HG03378 (cell line): ENCODE measurements around the gene IFI27L1.
"Not testable (repeated sequence)": the region's sequence is repeated elsewhere in the genome, so short reads cannot be mapped to it uniquely, and the experiment has no call there.

ENCODE experiments used
- ATAC-seq: cut with Tn5 transposase; IDR thresholded peaks from one replicate; pipeline ENCODE4 v1.9.1; 2021; ENCODE audit warnings: mild to moderate bottlenecking, moderate library complexity; ENCODE audit not compliant: unreplicated experiment

The IFI27L1 gene

DNA sequence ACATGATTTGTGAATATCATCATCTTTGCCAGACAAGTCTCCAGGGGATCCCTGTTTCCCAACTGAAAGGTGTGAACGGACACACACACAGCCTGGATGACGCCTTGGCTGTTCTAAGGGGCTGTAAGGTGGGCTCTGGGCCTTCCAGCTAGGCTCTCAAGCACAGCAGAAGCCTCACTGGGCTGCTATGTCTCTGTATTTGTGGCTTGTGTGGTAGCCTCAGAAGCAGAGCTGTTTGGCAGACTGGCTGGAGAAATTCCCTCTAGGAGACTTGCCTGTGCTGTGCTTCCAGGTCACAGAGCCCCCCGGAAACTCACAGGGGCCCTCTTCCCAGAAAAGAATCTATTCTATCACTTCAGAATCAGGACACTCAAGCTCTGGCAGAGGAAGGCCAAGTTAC, 33.5 kb upstream of the IFI27L1 start:
- ATAC-seq, result no peak

- ATAC-seq, result no peak
Measured at GRCh38 chr14:94048691-94049624, 32.2 kb upstream of the IFI27L1 start.

DNA sequence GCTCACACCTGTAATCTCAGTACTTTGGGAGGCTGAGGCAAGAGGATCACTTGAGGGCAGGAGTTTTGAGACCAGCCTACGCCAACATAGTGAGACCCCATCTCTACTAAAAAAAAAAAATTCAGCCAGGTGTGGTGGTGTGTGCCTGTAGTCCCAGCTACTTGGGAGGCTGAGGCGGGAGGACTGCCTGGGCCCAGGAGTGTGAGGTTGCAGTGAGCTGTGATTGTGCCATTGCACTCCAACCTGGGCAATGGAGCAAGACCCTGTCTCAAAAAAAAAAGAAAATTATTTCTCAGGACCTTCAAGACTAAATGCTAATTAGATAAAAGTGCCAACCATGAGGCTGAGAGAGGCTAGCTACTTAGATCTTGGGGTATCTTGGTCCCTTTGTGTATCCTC, 31.5 kb upstream of the IFI27L1 start:
- no peak for ATAC-seq

- no peak for ATAC-seq
Measured at GRCh38 chr14:94050231-94050880, 30.8 kb upstream of the IFI27L1 start.

GRCh38 chr14:94051115-94051514, 30.0 kb upstream of the IFI27L1 start:
- no peak for ATAC-seq

DNA sequence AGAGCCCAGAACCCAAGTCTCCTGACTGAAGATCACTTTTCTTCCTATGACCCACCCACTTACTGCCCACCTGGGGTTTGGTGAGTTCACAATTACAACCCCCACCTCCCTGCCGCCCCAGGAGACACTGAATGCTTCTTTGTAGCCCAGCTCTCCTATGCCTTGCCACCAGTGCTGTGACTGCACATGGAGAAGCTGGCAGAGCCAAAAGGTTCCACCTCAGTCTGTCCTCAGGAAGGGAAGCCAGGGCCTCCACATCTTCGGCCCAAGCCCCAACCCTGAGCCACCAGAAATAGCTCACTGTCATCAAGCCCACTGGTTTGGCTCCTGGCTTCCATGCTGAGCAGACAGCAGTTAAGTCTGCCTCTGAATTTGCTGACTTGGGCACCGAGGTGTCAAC, 29.3 kb upstream of the IFI27L1 start:
- no peak for ATAC-seq

DNA sequence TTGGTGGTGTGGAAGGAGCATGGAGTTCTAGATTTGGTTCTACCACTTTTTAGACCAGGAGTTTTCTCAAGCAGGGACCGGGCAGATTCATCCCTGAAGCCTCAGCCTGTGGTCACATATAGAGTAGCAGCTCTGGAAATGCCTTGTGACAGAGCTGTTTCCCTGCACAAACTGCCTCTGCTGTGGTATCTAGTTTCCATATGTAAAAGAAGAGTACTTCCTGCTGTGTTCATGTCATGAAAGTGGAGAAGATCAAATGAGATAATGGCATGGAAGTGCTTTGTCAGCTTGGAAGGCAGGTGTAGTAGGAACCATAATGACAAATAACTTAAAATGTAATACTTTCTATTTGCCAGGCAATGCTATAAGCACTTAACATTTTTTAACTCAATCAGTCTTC, 28.9 kb upstream of the IFI27L1 start:
- no peak for ATAC-seq

DNA sequence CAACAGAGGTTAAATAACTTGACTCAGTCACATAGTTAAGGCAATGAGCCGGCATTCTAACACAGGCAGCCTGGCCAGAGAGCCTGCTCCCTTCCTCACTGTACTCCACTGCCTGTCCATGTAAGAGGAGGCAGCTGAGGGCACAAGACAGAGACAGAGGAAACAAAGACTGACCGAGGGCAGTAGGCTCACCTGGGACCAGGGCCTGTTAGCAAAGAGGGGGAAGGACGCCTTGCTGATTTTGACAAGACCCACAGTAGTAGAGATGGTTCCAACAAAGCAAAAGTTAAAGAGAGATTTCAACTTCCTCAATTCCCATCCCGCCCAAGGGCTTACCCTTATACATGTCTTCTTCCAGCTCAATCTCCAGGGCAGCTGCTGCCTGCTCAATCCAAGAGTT, 28.4 kb upstream of the IFI27L1 start:
- ATAC-seq, result no peak

DNA sequence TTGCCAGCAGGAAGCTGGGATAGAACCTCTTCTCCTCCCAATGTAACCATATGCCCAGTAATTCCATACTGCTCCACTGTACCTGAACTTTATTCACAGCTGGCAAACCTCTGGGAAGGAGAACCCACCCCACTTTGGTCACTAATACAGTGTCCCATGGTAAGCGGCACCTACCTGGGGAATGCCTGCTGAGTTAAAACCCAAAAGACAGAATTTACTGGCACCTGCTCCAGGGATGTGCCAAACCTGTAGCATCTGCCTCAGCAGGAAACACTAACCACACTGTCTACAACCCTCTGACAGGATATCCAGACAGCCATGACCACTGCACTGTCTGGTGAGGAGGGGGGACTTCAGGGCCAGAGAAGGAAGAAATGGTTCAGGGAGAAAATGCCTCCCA, 26.7 kb upstream of the IFI27L1 start:
- no peak for ATAC-seq

DNA sequence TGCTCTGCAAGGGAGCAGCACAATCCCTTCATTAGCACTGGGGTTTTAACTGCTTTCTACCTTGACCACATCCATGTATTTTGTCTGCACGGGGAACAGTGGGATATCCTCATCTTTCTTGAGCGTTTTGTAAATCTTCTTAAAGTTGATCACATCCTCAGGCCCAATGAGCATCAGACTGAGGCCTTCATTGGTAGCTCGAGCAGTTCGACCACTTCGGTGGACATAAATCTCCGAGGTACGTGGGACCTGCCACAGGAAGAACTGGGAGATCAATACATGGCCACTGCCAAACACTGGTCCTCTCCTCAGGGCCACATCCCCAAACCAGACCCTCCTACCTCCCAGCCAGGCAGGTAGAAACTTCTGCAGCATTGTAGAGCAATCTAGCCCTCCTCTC, 26.2 kb upstream of the IFI27L1 start:
- ATAC-seq, result no peak

DNA sequence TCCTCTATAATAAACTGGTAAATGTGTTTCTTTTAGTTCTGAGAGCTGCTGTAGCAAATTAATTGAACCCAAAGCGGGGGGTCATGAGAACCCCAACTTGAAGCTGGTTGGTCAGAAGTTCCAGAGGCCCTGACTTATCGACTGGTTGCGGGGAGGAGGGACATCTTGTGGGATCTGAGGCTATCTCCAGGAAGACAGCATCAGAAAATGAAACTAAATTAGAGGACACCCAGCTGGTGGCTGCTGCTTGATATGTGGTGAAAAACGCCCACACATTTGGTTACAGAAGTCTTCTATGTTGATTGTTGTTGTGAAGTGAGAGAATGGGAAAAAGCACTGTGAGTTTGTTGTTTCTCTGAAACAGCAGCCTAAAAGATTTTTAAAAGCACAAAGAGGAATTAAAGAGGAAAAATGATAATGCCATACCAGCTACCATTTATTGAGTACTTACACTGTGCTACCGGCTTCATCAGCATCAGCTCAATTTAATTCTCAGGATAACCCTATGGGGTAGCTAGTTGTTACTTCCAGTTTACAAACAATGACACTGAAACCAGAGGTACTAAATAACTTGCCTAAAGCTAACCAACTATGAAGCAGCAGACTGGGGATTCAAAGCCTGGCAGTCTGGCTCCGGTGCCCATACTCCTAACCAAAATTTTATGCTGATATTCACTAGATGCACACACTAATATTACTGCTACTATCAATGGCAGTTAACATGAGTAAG, 24.4 kb upstream of the IFI27L1 start:
- no peak for ATAC-seq

GRCh38 chr14:94058128-94058673, 22.9 kb upstream of the IFI27L1 start:
- no peak for ATAC-seq

- no peak for ATAC-seq
Measured at GRCh38 chr14:94058674-94059138, 22.4 kb upstream of the IFI27L1 start.

DNA sequence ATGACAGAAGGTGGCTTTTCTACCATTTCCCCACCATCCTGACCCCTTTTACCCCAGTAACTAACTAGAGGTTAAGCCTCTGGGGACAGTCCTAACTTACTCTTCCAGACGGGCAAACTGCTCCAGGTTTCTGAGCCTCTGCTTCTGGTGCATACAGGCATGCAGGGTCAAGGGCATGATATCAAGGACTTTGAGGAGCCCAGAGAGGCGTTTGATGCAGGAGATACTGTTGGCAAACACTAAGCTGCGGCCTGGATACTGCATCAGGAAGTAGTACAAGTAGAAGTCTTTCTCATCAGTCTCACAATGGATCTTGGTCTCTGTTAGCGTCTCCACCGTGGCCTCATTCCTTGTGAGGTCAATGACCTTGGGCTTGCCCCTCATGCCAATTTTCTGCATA, 21.1 kb upstream of the IFI27L1 start:
- no peak for ATAC-seq

GRCh38 chr14:94062344-94062940, 18.7 kb upstream of the IFI27L1 start:
- no peak for ATAC-seq

GRCh38 chr14:94066089-94066676, 14.9 kb upstream of the IFI27L1 start:
- no peak for ATAC-seq

GRCh38 chr14:94072076-94072475, 9.0 kb upstream of the IFI27L1 start:
- not testable (repeated sequence) for ATAC-seq

DNA sequence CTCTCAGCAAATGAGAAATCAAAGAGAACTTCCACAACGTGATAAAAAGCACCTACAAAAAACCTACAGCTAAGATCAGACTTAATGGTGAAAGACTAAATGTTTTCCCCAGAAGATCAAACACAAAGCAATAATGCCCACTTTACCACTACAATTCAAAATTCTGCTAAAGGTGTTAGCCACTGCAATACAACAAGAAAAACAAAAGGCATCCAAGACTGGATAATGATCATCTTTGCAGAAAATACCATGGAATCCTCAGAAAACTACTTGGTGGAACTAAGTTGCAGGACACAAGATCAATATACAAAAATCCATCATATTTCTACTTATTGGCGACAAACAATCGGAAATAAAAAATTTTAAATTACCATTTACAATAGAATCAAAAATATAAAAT, 6.6 kb upstream of the IFI27L1 start:
- no peak for ATAC-seq

DNA sequence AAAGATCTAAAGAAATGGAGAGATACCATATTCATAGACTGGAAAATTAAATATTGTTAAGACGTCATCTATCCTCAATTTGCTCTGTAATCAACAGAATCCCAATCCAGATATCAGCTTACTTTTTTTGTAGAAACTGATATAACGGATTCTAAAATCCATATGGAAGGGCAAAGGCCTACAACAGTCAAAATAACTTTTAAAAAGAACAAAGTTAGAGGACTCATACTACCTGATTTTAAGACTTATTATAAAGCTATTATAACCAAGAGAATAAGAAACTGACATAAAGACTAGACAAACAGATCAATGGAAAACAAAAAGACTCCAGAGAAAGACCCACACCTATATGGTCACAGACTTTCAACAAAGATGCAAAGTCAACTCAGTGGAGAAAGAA, 6.1 kb upstream of the IFI27L1 start:
- ATAC-seq, result no peak

DNA sequence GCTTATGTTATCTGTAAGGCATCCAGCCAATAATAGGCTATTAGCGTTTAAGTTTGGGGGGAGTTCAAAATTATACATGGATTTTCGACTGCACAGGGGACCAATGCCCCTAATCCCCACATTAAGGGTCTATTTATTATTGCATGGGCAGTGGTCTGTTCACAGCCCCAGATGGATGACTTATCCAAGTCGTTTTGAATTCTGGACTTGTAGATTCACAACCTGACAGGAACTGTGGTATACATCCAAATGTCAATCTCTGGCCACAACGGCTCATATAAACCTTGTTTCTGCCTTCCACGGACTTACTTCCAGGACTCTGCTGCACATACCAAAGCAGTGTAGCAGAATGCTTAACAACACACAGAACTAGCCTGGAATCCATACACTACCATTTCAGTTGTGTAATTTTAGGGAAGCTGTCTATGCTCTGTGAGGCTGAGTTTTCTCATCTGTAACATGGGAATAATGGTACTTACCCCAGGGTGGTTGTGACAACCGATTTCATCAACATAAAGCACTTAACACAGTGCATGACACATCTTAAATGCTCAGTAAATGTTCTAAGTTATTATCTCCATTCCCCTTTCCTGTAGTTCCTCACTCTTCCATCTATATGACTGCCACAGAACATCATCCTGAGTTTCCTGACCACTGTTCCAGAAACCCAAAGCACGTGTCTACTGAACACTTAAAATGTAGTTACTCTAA, 3.8 kb upstream of the IFI27L1 start:
- ATAC-seq, result no peak
